H1 (cell line): ENCODE results near the gene ENPP6. TPM values are rescaled to one million over a fixed set of nuclear protein-coding genes. Genes with fewer than 3 reads are reported as not detected.

Experiments
- CTCF ChIA-PET: fragments of 300-600 bp; sonication (Branson Sonifier 250); formaldehyde crosslinking; loops from one replicate; lab custom pipeline; 2021; ENCODE audit not compliant: partially characterized antibody; lab: Charles Lee
- POLR2A ChIA-PET: fragments of 300-600 bp; sonication (Branson Sonifier 250); formaldehyde crosslinking; loops from one replicate; lab custom pipeline; 2021; ENCODE audit warnings: inconsistent platforms; ENCODE audit not compliant: partially characterized antibody; lab: Charles Lee
- DNase-seq, 2 experiments: peaks; one replicate each; pipeline versions ENCODE4 v3.0.0 to v3.0.0-alpha.2; 2010 to 2022; ENCODE audit warnings: low spot score in 2 of 2, low read depth in 1 of 2, mixed read lengths in 1 of 2
- FAIRE-seq: peaks from 2 replicates; lab custom pipeline; 2011; peaks lifted over from hg19 to GRCh38; lab: Jason Lieb, UNC
- H2AFZ ChIP-seq: 2 replicates; pipeline ENCODE4 v1.8.1; 2012; ENCODE audit warnings: low read length, inconsistent platforms
- H2AK5ac ChIP-seq: 2 replicates; pipeline ENCODE4 v1.6.1; 2013; ENCODE audit warnings: low read depth, low read length
- H2BK120ac ChIP-seq: replicated peaks from 2 replicates; pipeline ENCODE3; 2013; ENCODE audit warnings: low read depth, low read length, inconsistent platforms
- H2BK12ac ChIP-seq: 2 replicates; pipeline ENCODE4 v1.6.1; 2013; ENCODE audit warnings: low read depth, low read length
- H2BK15ac ChIP-seq: 2 replicates; pipeline ENCODE4 v1.6.1; 2013; ENCODE audit warnings: low read length
- H2BK20ac ChIP-seq: 2 replicates; pipeline ENCODE4 v1.6.1; 2013; ENCODE audit warnings: low read length
- H2BK5ac ChIP-seq: 2 replicates; pipeline ENCODE4 v1.6.1; 2013; ENCODE audit warnings: low read depth, low read length
- H3K14ac ChIP-seq: 2 replicates; pipeline ENCODE4 v1.6.1; 2013; ENCODE audit warnings: inconsistent platforms; ENCODE audit not compliant: insufficient read length
- H3K18ac ChIP-seq: 2 replicates; pipeline ENCODE4 v1.6.1; 2013; ENCODE audit warnings: low read length; ENCODE audit errors: extremely low read depth
- H3K23ac ChIP-seq: 2 replicates; pipeline ENCODE4 v1.6.1; 2013; ENCODE audit warnings: inconsistent platforms; ENCODE audit not compliant: insufficient read length
- H3K23me2 ChIP-seq: 2 replicates; pipeline ENCODE4 v1.6.1; 2013; ENCODE audit warnings: low read depth, low read length
- H3K27ac ChIP-seq: 2 replicates; pipeline ENCODE4 v1.6.1; 2011; ENCODE audit warnings: low read depth, low read length, inconsistent platforms
- H3K27me3 ChIP-seq, 4 experiments: replicated peaks in 1 of 4; 1 replicate in 1 of 4; 2 replicates in 3 of 4; pipeline versions ENCODE4 v1.6.1 to v1.8.1; 2011 to 2013; ENCODE audit warnings: low read length in 3 of 4, mild to moderate bottlenecking in 3 of 4, inconsistent platforms in 2 of 4, mixed read lengths in 2 of 4, moderate library complexity in 1 of 4; ENCODE audit not compliant: control insufficient read depth in 3 of 4, insufficient read depth in 3 of 4; ENCODE audit errors: extremely low read depth in 1 of 4
- H3K36me3 ChIP-seq, 4 experiments: 2 replicates each; pipeline versions ENCODE4 v1.6.1 to v1.8.1; 2011 to 2013; ENCODE audit warnings: mild to moderate bottlenecking in 4 of 4, low read length in 3 of 4, moderate library complexity in 2 of 4, control low read depth in 1 of 4, inconsistent platforms in 1 of 4; ENCODE audit not compliant: insufficient read depth in 4 of 4, control insufficient read depth in 2 of 4
- H3K4ac ChIP-seq: replicated peaks from 2 replicates; pipeline ENCODE3; 2013; ENCODE audit warnings: low read length, low read depth, mixed read lengths, inconsistent platforms; ENCODE audit not compliant: insufficient read length
- H3K4me1 ChIP-seq, 4 experiments: replicated peaks in 1 of 4; 1 replicate in 1 of 4; 2 replicates in 3 of 4; pipeline versions ENCODE4 v1.6.1 to v1.8.1; 2011 to 2013; ENCODE audit warnings: low read length in 3 of 4, inconsistent platforms in 2 of 4, mixed read lengths in 1 of 4; ENCODE audit not compliant: insufficient read depth in 4 of 4, control insufficient read depth in 3 of 4
- H3K4me2 ChIP-seq, 2 experiments: 2 replicates each; pipeline versions ENCODE4 v1.6.1 to v1.8.1; 2011 to 2013; ENCODE audit warnings: low read depth in 2 of 2, low read length in 2 of 2, control low read depth in 1 of 2, inconsistent platforms in 1 of 2, mild to moderate bottlenecking in 1 of 2; ENCODE audit not compliant: insufficient read depth in 1 of 2
- H3K4me3 ChIP-seq, 4 experiments: fragments of 200-600, 300-600 bp in 1 of 4; sonication (generic), shearing (Covaris generic), sonication (Bioruptor Twin) in 1 of 4; 2 replicates each; pipeline versions ENCODE4 v1.5.1 to v1.8.1; 2011 to 2016; ENCODE audit warnings: low read length in 4 of 4, low read depth in 3 of 4, control low read depth in 2 of 4, inconsistent platforms in 2 of 4, mild to moderate bottlenecking in 2 of 4, mixed read lengths in 1 of 4, moderate library complexity in 1 of 4; ENCODE audit not compliant: insufficient read depth in 2 of 4; ENCODE audit errors: extremely low read depth in 1 of 4
- H3K56ac ChIP-seq: replicated peaks from 2 replicates; pipeline ENCODE3; 2013; ENCODE audit warnings: low read depth, mild to moderate bottlenecking, mixed read lengths, low read length, inconsistent platforms; ENCODE audit not compliant: insufficient read length
- H3K79me1 ChIP-seq: 2 replicates; pipeline ENCODE4 v1.6.1; 2013; ENCODE audit warnings: low read depth, low read length, control low read depth
- H3K79me2 ChIP-seq, 2 experiments: 2 replicates each; pipeline versions ENCODE4 v1.6.1 to v1.8.1; 2012 to 2013; ENCODE audit warnings: low read length in 2 of 2, mild to moderate bottlenecking in 2 of 2, inconsistent platforms in 1 of 2; ENCODE audit not compliant: insufficient read depth in 2 of 2, control insufficient read depth in 1 of 2
- H3K9ac ChIP-seq, 4 experiments: replicated peaks in 1 of 4; 1 replicate in 1 of 4; 2 replicates in 3 of 4; pipeline versions ENCODE4 v1.6.1 to v1.8.1; 2011 to 2013; ENCODE audit warnings: low read depth in 3 of 4, low read length in 3 of 4, control low read depth in 2 of 4, mild to moderate bottlenecking in 2 of 4, moderate library complexity in 2 of 4, inconsistent platforms in 1 of 4; ENCODE audit errors: extremely low read depth in 1 of 4
- H3K9me3 ChIP-seq, 2 experiments: 2 replicates each; pipeline versions ENCODE4 v1.6.1 to v1.8.1; 2012 to 2013; ENCODE audit warnings: mild to moderate bottlenecking in 2 of 2, moderate library complexity in 2 of 2, control low read depth in 1 of 2, inconsistent platforms in 1 of 2, low read depth in 1 of 2, low read length in 1 of 2, mixed read lengths in 1 of 2; ENCODE audit not compliant: insufficient read depth in 2 of 2
- H4K20me1 ChIP-seq, 2 experiments: replicated peaks in 1 of 2; 2 replicates each; pipeline versions ENCODE3 to v1.8.1; 2011 to 2013; ENCODE audit warnings: inconsistent platforms in 2 of 2, low read length in 2 of 2, mild to moderate bottlenecking in 1 of 2; ENCODE audit not compliant: insufficient read depth in 2 of 2, control insufficient read depth in 1 of 2
- H4K5ac ChIP-seq: 2 replicates; pipeline ENCODE4 v1.6.1; 2013; ENCODE audit warnings: low read length, low read depth, mixed read lengths, inconsistent platforms; ENCODE audit not compliant: insufficient read length
- H4K8ac ChIP-seq: 2 replicates; pipeline ENCODE4 v1.8.0; 2013; ENCODE audit warnings: mild to moderate bottlenecking, moderate library complexity, low read length, inconsistent platforms; ENCODE audit not compliant: insufficient read depth; ENCODE audit errors: extremely low read depth
- H4K91ac ChIP-seq: replicated peaks from 2 replicates; pipeline ENCODE3; 2013; ENCODE audit warnings: low read length, mixed read lengths, inconsistent platforms; ENCODE audit not compliant: insufficient read length
- CHD1 ChIP-seq: IDR thresholded peaks from 2 replicates; pipeline ENCODE4 v1.6.1; 2012; ENCODE audit warnings: low read depth, low read length, improper control_type of control experiment
- CTBP2 ChIP-seq: IDR thresholded peaks from 2 replicates; pipeline ENCODE4 v1.7.0; 2011; ENCODE audit warnings: borderline replicate concordance, mild to moderate bottlenecking, moderate library complexity, mixed read lengths, low read length; ENCODE audit not compliant: insufficient read depth, insufficient read length
- CTCF ChIP-seq, 3 experiments: IDR thresholded peaks; 1 replicate in 2 of 3; 2 replicates in 1 of 3; pipeline versions ENCODE4 v1.5.1 to v1.6.1; 2011; ENCODE audit warnings: low read length in 3 of 3, mild to moderate bottlenecking in 3 of 3, inconsistent platforms in 2 of 3, low read depth in 1 of 3, moderate library complexity in 1 of 3; ENCODE audit not compliant: insufficient read depth in 1 of 3; ENCODE audit errors: control extremely low read depth in 1 of 3
- KDM1A ChIP-seq: fragments of 200-600, 300-600 bp; sonication (generic); IDR thresholded peaks from 2 replicates; pipeline ENCODE4 v1.7.1; 2016; ENCODE audit warnings: mild to moderate bottlenecking, low read length, borderline replicate concordance
- MAFK ChIP-seq: IDR thresholded peaks from 2 replicates; pipeline ENCODE4 v1.6.1; 2012; ENCODE audit warnings: low read depth, mild to moderate bottlenecking, improper control_type of control experiment, low read length
- RAD21 ChIP-seq, 2 experiments: IDR thresholded peaks in 1 of 2; conservative IDR thresholded peaks in 1 of 2; 2 replicates each; pipeline ENCODE4 v1.6.1; 2011; ENCODE audit warnings: low read depth in 2 of 2, low read length in 2 of 2, improper control_type of control experiment in 1 of 2, inconsistent platforms in 1 of 2, mild to moderate bottlenecking in 1 of 2, moderate library complexity in 1 of 2
- SRF ChIP-seq: IDR thresholded peaks from 2 replicates; pipeline ENCODE4 v1.6.1; 2011; ENCODE audit warnings: mild to moderate bottlenecking, low read depth, low read length, moderate library complexity
- YY1 ChIP-seq: IDR thresholded peaks from 2 replicates; pipeline ENCODE4 v1.6.1; 2011; ENCODE audit warnings: low read depth, mild to moderate bottlenecking, low read length
- WGBS, 2 experiments: shearing (Covaris generic) in 1 of 2; methylation state at CpG; one replicate each; pipeline versions ENCODE4 v1.1.6 to v1.1.7; 2013 to 2015; ENCODE audit warnings: low lambda C conversion rate in 2 of 2, mixed read lengths in 2 of 2, inconsistent platforms in 1 of 2, low coverage in 1 of 2, missing lambda C conversion rate in 1 of 2; ENCODE audit not compliant: insufficient replicate concordance in 2 of 2, insufficient coverage in 1 of 2, insufficient read length in 1 of 2; ENCODE audit errors: extremely low coverage in 1 of 2, missing lambda C conversion rate in 1 of 2; 5-methylcytosine and 5-hydroxymethylcytosine counted together
- polyA plus RNA-seq, 7 experiments: library from polyadenylated mRNA; depleted of rRNA in 3 of 7; stranded (reverse) in 5 of 7; unstranded in 2 of 7; fragments of >200 nt in 5 of 7; fragments of 200-250 nt in 2 of 7; gene quantifications; 1 replicate in 5 of 7; 2 replicates in 1 of 7; 4 replicates in 1 of 7; pipeline versions ENCODE4 v1.2.1 to v1.2.3, GENCODE V29; 2011 to 2013; ENCODE audit warnings: missing spikeins in 2 of 7, mixed read lengths in 2 of 7
- total RNA-seq: library from RNA; stranded (reverse); fragmentation: NEBNext Ultra II Directional; extraction: Animal tissue kit (Norgen Biotek cat#: 25700); gene quantifications from 2 replicates; pipeline ENCODE4 v1.2.1, GENCODE V29; 2021

ENPP6 gene
- total and polyA plus RNA-seq, 2 of the 8 experiments (the other 6 are each of a cell fraction or from before 2014, with no cell fraction given) = 0.11 to 0.20 TPM

DNA sequence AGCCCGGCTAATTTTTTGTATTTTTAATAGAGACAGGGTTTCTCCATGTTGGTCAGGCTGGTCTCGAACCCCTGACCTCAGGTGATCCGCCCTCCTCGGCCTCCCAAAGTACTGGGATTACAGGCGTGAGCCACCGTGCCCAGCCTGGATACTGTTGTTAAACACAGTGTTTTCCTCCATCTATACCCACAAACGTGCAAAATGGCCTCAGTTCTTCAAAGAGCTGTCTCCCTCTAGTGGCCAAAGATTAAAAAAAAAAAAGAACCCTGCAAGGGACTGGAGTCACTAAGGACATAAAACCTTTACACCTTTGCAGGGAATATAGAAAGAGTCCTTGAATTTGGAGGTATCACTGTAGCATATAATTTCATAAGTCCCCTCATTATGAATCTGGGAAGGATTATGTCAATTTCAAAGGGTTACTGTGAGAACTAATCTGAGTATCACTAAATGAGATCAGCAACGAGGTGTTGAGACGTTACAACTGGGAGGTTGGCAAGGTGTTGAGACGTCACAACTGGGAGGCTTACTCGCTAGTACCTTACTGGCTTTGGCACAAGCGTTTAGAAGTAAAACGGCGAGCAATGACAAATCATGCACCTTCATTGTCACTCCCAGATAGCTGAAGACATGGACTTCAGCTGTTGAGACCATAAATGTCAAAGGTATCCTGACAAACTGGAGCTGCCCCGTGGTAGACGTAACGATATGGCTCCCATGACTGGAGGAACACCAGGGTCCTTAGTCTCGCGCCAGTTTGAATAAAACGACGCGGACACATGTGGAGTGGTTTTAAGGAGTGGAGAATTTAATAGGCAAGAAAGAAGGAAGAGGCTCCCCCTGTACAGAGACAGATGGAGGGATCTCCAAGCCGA lies 33.4 kb upstream of the ENPP6 start:
- CTCF ChIA-PET = interaction anchor here (0.6 to 2.6 kb wide), 20 partner anchors 8 to 845 kb away, joined by 3 to 10 read pairs (median 3); partner anchors contain the start of gene ENPP6
- WGBS, 2 experiments = 85% methylated on average over 23 of the region's 23 CpGs; no CpG with 5 or more reads in 1 of the 2 experiments
- TF ChIP-seq CTBP2 = no peak
- 0 out of 2 replicates have a peak, but pooled peaks have one; percentile 13 for TF ChIP-seq KDM1A
- TF ChIP-seq RAD21 (IDR thresholded peaks at IDR 0.05 in 1 of 2, conservative IDR thresholded peaks at IDR 0.05 in 1 of 2; ENCODE audit: low read depth in 2 of 2, low read length in 2 of 2) = peak; percentile 62 to 71
- no peak for TF ChIP-seq CHD1
- TF ChIP-seq MAFK = no peak
- peak; percentile 74 for TF ChIP-seq YY1
- TF ChIP-seq CTCF (IDR thresholded peaks at IDR 0.05; ENCODE audit: control extremely low read depth in 1 of 3, insufficient read depth in 1 of 3, low read depth in 1 of 3, low read length in 3 of 3) = peak in 2 of 3 experiments; percentile 49 to 50; a peak in 2 of 4 replicates
- TF ChIP-seq SRF = no peak
- TF ChIP-seq, all 59 proteins: peak for 4

More for the DNA sequence above, 33.4 kb upstream of the ENPP6 start:
- Histone ChIP-seq H4K20me1 (no peaks in the 10 kb centered on the region), H2AFZ (no peak overlapping the region), H3K27me3 (no peaks in the 10 kb centered on the region), H3K79me2 (no peaks in the 10 kb centered on the region), H3K36me3 (peaks cover 0 to 5% (median 0%) of the 10 kb centered on the region in 4 experiments; a peak in 1 of 8 replicates), H3K27ac (no peak overlapping the region), H2BK5ac (no peak overlapping the region), H3K23me2 (no peaks in the 10 kb centered on the region; the same call in 1 of the 2 replicates), H3K9me3 (peaks cover 16% of the 10 kb centered on the region in 2 experiments), H3K4me3 (no peak overlapping the region), H2BK15ac (no peak overlapping the region), H4K8ac (no peak overlapping the region), H2BK12ac (no peak overlapping the region), H3K9ac (no peak overlapping the region), H3K14ac (no peak overlapping the region), H2BK120ac (no peak overlapping the region), H3K23ac (no peak overlapping the region), H3K18ac (no peak overlapping the region), H4K91ac (no peak overlapping the region), H2BK20ac (no peak overlapping the region), H3K56ac (no peak overlapping the region), H3K79me1 (no peaks in the 10 kb centered on the region), H3K4me1 (no peaks in the 10 kb centered on the region), H4K5ac (no peak overlapping the region), H3K4me2 (no peak overlapping the region), H2AK5ac (no peak overlapping the region; the same call in 1 of the 2 replicates), H3K4ac (no peak overlapping the region)
- POLR2A ChIA-PET = no interaction called here
- DNase-seq = peak in 1 of 2 experiments; percentile 46
- FAIRE-seq = peak; percentile 28
